Right forelimb (tissue), 1 donor: ENCODE results near the gene GOLGA6L7.
"Not testable (repeated sequence)": the region's sequence is repeated elsewhere in the genome, so short reads cannot be mapped to it uniquely, and the experiment has no call there.

Experiments used
- DNase-seq: peaks from one replicate; pipeline ENCODE4 v3.0.0-alpha.2; 2018

GOLGA6L7 gene

DNA sequence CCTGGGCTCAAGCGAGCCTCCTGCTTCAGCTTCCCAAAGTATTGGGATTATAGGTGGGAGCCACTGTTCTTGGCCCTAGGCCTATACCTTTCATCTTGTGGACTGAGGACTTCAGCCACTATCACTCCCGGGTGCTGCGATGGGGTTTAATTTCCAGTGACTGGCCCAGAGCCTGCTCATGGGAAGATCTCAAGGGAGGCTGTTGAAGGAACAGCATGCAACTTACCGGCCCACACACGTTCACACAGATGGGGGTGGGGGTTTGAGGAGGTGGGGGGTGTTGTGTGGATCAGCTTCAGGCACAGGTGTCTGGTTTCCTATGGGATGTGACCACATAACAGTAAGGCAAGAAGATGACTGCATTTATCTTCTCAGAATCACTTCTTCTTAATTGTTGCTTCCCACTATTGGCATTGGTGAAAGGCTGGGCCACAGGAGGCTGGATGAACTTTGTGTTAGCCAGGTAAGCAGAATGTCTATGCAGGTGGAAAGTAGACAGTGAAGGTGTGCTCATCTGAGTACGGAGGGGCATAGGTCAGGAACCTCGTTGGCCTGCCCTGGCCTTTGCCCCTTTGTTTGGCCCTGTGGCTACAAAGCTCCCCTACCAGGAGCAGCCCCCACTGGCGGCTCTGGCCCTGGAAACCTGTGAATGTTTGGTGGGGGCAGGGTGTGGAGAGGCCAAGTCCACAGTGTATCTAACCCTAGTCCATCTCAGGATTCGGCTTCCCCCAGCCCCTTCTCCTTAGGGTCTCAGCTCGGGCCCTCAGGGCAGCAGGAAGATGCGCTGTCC lies 35.9 kb upstream of the GOLGA6L7 start:
- DNase-seq, result no peak

DNA sequence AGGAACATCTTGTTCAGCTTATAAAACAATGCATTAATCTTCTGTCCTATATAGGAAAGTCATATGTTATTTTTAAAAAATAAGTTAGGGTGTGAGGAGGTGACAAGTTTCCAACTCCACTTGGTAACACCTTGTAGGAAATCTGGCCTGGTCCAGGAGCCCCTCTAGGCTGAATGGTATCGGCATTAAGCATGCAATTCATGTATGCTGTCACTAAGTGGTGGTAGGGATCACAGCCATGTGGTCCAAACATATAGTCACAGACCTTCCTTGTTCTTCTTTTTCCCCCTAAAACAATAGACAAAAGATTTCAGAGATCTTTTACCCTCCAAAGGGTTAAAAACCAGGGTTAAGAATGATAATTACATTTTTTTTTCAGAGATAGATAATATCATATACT lies 33.2 kb upstream of the GOLGA6L7 start:
- no peak for DNase-seq

DNA sequence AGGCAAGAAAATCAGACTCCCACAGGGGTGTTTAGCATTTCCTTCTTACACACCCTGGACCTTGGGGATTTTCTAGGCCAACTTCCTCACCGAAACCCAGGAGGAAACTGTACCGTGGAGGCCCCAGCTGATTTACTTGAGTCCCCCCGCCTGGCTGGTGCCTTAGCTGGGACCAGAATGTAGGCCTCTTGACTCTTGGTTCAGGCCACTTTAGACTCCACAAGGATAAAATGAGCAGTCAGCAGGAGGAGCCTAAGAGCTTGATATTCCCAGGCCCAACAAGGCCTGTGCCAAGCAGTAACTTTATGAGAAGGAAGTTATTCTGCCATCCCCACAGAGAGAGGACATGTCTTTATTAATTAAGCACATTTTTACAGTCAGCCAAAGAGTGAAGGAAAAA lies 32.7 kb upstream of the GOLGA6L7 start:
- no peak for DNase-seq

DNA sequence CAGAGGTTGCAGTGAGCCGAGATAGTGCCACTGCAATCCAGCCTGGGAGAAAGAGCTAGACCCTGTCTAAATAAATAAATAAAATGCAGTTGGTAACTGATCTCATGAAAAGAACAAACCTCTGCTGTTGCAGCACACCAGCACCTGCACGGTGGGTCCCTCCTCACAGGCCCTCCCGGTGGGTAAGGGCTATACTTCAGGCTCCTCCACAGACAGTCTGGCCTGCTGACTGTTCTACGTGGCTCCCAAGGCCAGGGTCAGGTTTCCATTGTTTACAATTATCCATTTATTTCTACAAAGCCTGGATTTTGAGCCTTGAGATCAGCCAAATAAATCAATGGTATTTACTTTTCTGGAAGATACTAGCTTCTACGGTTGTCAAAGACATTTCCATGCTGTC lies 32.2 kb upstream of the GOLGA6L7 start:
- DNase-seq, result no peak

DNA sequence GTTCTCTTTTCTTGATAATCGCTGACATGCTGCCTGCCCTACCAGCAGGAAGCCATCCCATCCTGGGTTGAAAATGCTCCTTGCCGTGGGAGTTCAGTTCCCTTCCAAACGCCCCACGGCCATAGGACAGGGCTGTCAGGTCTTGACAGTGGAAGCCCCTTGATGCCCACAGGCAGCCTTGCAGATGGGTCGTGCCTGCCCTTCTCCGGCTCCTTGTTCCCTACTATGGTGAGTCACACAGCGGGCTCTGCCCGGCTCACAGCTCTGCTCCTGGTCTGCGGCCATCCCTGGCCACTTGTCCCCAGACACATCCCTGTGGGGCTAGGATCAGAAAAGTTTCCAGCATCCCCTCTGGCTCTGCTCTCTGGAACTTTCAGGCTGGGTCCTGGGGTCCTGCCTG lies 31.1 kb upstream of the GOLGA6L7 start:
- no peak for DNase-seq

DNA sequence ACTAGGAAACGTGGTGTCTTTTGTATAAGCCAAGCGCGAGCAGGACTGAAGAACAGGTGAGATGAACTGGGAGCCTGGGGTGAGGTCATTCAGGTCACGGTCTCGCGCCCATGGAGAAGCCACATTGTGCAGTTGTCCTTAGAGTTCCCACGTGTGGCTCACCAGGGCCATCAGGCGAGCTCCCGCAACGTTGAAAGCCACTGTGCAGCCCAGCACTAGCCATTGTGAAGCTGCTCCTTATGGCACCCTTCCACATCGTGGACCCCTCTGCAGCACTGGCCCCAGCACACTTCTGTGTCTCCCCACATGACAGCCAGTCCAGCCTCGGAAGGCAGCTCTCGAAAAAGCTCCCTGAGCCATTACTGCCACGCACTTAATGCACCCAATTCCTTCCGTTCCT lies 29.8 kb upstream of the GOLGA6L7 start:
- DNase-seq, result no peak

DNA sequence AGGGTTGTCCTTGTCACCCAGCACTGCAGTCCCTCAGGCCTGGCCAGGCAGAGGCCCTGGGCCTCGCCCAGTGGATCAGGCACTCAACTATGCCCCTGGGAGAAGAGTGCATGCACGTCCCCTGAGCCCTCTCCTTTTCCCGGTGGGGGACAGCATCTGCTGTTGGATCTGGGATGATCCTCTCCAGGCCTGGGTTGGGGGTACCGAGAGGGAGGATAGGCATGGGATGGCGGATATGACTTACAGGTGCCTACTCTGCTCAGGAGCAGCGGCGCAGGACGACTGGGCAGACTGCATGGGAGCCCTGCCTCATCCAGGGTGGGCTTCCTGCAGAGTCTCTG lies 28.4 kb upstream of the GOLGA6L7 start:
- no peak for DNase-seq

DNA sequence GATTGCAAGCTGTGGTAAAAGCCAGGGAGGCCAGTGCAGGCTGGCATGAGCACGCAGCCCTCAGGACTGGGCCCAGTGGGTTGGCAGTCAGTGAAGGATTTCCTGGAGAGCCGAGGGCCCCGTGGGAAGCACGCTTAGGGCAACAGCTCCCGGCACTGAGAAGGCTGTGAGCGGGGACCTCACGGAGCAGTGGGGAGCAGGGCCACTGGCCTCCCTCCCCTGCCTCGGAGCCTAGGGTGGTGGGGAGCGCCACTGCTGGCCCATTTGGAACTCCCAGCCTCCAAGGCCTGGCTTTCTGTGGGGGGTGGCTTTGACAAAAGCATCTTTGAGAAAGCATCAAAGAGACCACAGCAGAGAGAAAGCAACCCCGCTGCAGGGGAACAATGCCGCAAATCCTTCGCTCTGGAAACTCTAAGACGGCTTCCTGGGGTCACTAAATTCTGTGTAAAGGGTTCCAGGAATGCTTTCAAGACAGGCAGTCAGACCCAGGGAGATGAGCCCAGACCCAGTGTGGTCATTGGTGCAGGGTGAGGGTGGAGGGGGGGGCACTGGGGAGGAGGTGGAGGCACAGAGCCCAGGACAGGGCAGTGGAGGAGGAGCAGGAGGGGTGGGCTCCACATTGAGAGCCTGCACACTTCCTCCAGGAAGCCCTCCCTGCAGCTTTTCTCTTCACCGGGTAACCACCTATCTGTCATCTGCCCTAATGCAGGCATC lies 27.8 kb upstream of the GOLGA6L7 start:
- DNase-seq, result no peak

DNA sequence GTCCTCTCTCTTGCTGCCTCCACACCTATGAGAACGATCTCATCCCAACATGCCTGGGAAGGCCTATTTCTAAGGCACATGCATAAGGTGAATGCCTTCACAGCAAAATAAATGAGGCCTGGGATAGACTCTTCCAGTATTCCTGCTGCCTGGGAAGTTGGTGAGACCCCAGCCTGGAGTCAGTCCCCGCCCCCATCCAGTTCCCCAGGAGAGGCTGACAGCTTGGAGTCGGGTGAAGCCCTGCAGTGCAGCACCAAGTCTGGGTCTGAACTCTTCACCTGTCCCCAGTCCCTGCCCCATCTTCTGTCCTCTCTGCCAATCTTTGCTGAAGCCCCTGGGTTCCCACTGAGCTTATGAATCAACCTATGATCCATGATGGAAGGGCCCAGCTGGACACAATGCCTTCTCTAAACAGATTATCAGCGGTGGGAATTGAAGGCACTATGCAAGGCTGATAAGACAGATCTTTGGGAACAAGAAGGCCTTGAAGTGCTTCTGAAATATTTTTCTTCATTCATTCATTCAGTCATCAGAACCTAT lies 27.1 kb upstream of the GOLGA6L7 start:
- no peak for DNase-seq

DNA sequence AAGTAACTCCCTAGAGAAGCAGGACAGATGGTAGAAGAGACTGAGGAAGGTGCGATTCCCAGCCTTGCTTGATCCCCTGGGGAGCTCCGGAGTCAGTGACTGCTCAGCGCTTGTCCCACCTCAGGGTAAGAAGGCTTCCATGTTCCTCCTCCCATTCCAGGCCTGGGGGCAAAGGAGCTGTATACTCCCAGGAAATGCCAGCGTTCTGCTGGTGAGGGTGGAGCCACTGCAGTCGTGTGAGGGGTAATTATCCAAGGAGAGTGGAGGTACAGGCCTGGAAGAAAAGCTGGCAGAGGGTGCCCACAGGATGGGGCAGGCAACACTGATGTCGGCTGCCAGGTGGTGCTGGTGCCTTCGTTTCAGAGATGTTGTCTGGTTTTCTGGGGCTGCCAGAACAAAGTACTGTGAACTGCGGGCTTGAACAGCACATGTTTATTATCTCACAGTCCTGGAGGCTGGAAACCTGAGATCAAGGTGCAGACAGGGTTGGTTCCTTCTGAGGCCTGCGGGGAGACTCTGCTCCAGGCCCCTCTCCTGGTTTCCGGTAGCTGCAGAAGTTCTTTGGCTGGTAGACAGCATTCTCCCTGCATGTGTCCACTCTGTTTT lies 25.2 kb upstream of the GOLGA6L7 start:
- DNase-seq, result no peak

DNA sequence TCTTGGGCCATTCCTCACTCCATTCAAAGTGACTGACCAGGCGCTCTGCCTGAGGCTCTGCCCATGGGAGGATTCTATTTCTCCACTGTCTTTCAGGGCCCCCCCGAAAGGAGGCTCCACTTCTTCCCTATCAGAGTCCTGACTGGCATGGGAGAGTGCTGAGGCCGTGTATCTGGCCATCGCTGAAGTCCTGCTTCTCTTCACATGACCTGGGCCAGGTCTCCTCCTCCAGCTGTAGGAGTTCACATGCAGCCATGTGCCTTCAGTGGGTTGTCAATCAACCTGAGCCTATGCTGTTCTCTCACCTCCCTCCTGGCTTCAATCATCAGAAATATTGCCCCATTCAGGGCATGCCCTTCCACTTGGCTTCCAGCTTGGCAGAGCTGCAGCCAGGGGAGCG lies 24.6 kb upstream of the GOLGA6L7 start:
- DNase-seq, result no peak

DNA sequence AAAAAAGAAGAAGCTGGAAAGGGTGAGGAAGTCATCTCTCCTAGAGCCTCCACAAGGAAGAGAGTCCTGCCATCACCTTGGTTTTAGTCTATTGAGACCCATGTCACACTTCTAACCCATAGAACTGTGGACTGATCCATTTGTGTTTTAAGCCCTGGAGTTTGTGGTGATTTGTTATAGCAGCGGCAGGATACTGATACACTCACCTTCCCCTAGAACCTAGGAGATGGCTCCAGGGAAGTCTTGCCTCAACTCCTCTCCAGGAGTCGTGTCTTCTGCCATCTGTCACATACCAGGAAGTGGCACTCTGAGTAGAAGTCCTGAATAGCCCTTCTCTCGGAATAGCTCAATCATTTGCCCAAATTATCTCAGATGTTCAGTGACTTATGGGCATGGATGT lies 22.7 kb upstream of the GOLGA6L7 start:
- DNase-seq, result no peak

DNA sequence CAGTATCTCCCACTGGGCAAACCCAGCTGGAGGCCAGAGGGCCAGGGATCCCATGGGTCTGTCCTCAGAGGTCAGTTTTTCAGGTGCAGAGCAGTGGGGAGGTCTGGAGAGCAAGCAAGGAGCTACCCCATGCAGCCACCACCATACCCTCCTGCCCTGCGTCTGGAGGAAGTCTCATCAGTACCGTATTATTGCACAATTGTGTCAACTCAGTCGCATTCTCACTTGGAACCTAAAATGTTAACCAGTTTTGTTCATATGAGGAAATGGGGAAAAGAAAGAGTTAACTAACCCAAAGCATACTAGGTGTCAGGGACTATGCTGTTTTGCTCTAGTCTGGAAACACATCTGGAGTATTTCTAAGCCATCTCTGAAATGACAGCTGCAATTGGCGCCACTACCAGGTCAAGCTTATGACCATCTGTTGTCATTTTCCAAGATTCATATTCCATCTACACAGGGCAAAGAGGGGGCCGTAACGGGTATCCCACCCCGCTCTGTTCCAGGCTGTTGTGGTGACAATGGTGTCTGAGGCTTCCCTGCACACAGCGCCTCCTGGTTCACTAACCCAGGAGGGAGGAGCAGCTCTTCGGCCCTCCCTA lies 20.4 kb upstream of the GOLGA6L7 start:
- no peak for DNase-seq

DNA sequence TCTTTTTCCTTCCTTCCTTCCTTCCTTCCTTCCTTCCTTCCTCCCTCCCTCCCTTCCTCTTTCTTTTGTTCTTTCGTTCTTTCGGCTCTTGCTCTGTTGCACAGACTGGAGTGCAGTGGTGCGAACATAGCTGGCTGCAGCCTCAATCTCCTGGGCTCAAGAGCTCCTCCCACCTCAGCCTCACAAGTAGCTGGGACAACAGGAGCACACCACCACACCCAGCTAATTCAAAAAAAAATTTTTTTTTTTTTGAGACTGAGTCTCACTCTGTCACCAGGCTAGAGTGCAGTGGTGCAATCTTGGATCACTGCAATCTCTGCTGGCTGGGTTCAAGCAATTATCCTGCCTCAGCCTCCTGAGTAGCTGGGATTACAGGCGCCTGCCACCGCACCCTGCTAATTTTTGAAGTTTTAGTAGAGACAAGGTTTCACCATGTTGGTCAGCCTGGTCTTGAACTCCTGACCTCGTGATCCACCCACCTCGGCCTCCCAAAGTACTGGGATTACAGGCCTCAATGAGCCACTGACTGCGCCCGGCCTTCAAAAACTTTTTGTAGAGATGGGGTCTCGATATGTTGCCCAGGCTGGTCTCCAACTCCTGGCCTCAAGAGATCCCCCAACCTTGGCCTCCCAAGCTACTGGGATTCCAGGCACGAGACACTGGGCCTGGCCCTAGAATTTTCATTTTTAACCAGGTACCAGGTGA lies 13.3 kb upstream of the GOLGA6L7 start:
- not testable (repeated sequence) for DNase-seq

DNA sequence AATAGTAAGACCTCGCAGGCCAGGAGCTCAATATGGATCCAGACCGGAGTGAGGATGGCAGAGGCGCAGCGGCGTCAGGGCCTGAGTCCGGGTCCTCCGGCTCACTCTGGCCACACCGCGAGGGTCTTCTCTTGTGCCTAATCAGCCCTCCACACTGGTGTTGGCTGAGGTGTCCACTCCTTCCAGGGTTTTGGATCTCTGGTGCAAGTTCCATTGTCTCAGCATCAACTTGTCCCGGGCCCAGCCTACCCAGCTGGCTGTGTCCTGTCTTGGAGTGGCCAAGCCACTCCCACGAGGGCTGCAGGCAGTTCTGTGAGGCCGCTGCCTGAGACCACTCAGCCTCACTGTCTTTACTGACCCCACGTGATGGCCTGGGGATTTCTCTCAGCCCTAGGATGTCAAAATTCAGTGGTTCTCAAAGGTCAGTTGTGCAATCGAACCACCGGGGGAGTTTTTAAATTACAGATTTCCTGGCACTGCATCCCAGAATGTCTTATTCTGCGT lies 12.6 kb upstream of the GOLGA6L7 start:
- DNase-seq, result no peak

DNA sequence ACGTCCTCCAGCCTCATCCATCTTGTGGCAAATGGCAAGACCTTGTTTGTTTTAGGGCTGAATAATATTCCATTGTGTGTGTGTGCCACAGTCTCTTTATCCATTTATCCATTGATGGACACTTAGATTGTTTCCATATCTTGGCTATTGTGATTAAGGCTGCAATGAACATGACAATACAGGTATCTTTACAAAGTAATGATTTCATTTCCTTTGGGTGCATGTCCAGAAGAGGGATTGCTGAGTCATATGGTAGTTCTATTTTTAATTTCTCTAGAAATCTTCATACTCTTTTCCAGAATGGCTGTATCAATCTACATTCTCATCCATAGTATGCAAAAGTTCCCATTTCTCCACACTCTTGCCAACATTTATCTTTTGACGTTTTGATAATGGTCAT lies 6.1 kb upstream of the GOLGA6L7 start:
- not testable (repeated sequence) for DNase-seq

DNA sequence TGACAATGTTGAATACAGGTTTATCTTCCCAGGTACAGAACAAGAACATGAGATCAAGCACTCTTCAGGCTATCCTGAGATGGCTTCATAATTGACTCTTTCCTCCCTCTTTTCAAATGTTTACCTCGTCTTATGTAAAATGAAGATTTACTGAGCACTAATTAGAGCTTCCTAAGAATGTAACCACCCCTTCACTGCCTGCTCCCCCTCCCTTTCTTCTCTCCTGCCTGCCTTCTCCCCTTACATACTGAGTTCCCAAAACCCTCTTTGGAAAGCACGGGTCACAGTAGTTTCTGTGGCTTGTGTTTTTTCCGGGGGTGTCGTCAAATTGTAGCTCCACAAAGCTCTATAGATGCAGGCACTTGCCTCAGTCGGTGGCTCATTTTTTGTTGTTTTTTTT lies 5.2 kb upstream of the GOLGA6L7 start:
- not testable (repeated sequence) for DNase-seq

DNA sequence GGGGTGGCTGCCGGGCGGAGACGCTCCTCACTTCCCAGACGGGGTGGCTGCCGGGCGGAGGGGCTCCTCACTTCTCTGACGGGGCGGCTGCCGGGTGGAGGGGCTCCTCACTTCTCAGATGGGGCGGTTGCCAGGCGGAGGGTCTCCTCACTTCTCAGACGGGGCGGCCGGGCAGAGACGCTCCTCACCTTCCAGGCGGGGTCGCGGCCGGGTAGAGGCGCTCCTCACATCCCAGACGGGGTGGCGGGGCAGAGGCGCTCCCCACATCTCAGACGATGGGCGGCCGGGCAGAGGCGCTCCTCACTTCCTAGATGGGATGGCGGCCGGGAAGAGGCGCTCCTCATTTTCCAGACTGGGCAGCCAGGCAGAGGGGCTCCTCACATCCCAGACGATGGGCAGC lies 1.3 kb upstream of the GOLGA6L7 start:
- not testable (repeated sequence) for DNase-seq

DNA sequence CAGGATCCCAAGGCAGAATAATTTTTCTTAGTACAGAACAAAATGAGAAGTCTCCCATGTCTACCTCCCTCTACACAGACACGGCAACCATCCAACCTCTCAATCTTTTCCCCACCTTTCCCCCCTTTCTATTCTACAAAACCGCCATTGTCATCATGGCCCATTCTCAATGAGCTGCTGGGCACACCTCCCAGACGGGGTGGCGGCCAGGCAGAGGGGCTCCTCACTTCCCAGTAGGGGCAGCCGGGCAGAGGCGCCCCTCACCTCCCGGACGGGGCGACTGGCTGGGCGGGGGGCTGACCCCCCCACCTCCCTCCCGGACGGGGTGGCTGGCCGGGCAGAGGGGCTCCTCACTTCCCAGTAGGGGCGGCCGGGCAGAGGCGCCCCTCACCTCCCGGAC lies 827 bp upstream of the GOLGA6L7 start:
- DNase-seq, result not testable (repeated sequence)

DNA sequence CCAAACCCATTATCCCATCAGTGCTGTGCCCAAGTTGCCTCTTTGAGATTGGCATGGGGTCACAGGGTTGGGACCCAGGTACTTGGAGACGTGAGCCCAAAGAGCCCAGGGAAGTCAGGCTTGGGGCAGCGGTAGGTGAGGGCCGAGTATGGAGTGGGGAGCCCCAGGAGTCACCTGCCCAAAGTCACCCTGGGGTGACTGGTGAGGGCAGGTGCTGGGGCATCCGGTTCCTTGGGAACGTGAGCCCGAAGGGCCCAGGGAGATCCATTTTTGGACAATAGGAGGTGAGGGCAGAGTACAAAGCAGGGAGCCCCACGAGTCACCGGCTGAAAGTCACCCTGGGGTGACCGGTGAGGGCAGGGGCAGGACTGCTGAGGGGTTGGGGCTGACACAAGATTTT lies 485 bp downstream of the GOLGA6L7 start:
- DNase-seq, result not testable (repeated sequence)

DNA sequence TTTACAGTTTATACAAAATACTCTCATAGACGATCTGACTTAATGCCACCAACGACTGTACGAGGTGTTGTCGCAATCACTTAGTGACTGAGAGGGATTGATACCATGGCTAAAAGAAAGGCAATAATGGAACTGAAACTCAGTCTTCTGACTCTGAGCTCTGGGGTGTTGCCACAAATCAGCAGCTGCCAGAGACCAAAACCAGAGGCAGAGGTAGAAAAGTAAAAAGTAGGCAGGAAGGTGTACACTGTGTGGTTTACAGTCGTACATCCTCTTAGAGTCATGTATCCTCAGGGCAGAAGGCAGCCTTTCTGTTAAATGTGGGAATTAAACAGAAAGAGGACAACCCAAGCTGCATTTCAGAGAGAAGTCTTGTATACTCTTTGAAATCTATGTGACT lies 1.2 kb downstream of the GOLGA6L7 start:
- DNase-seq, result not testable (repeated sequence)

DNA sequence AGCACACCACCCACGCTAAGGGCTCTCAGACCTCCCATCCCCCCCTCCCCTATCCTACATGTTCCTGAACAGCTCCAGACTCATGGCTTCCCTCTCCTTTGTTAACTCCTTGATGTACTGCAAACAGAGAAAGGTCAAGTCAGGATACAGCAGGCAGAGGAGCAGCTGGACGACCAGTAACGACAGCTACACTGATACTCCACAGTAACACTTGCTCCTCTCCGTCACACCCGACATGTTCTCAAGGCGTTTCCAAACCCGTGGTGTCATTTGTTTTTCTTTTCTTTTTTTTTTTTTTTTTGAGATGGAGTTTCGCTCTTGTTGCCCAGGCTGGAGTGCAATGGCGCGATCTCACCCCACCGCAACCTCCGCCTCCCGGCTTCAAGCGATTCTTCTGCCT lies 4.3 kb downstream of the GOLGA6L7 start:
- not testable (repeated sequence) for DNase-seq

DNA sequence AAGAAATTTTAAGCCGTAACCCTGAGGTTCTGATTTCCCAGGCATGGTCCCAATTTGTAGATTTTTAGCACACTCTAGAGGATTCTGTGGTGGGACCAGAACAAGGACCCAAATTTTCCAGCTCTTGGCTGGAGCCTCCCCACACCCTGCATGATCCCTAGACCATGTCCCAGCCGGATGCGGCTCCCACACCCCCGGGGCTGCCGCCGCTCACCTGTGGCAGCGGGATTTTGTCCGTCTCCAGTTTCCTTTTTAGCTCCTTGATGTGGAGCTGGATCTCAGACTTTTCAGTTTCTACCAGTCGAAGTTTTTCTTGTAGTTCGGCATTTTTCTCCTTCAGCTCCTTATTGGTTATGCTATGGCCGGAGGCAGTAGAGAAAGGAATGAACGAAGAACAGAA lies 4.9 kb downstream of the GOLGA6L7 start:
- DNase-seq, result not testable (repeated sequence)
